Suprapubic skin (tissue), 4 donors: Measurements from ENCODE around the gene VAT1L. TPM values are rescaled to one million over a fixed set of nuclear protein-coding genes. Genes with fewer than 3 reads are reported as not detected.

Experiments used
- DNase-seq, 2 donors: peaks; one replicate each; pipeline ENCODE4 v3.0.0-alpha.2; 2019; ENCODE audit warnings: low spot score in 2 of 2
- H3K27ac ChIP-seq: fragments of 200-600 bp; sonication (generic); one replicate; pipeline ENCODE4 v1.5.1; 2019
- H3K27me3 ChIP-seq: fragments of 200-600 bp; sonication (generic); one replicate; pipeline ENCODE4 v1.5.1; 2019
- H3K36me3 ChIP-seq: fragments of 200-600 bp; sonication (generic); one replicate; pipeline ENCODE4 v1.5.1; 2019
- H3K4me1 ChIP-seq: fragments of 200-600 bp; sonication (generic); one replicate; pipeline ENCODE4 v1.5.1; 2019
- H3K4me3 ChIP-seq: fragments of 200-600 bp; sonication (generic); one replicate; pipeline ENCODE4 v1.5.1; 2019; ENCODE audit warnings: mild to moderate bottlenecking
- H3K9me3 ChIP-seq: fragments of 200-600 bp; sonication (generic); one replicate; pipeline ENCODE4 v1.5.1; 2019
- EP300 ChIP-seq: sonication (generic); formaldehyde crosslinking; IDR thresholded peaks from one replicate; pipeline ENCODE4 v1.6.1; 2017; ENCODE audit warnings: antibody characterized with exemption
- POLR2A ChIP-seq, 2 donors: fragments of 450-650 bp; IDR thresholded peaks; one replicate each; pipeline ENCODE4 v1.6.1; 2017; ENCODE audit warnings: antibody characterized with exemption in 2 of 2, mild to moderate bottlenecking in 2 of 2, moderate library complexity in 2 of 2
- POLR2AphosphoS5 ChIP-seq, 3 donors: sonication (generic); formaldehyde crosslinking; IDR thresholded peaks; one replicate each; pipeline ENCODE4 v1.6.1; 2017; ENCODE audit warnings: antibody characterized with exemption in 3 of 3
- WGBS: methylation state at CpG from one replicate; pipeline ENCODE4 v1.1.5; 2018; 5-methylcytosine and 5-hydroxymethylcytosine counted together
- total RNA-seq, 4 donors: library from RNA; depleted of rRNA; stranded (reverse); fragments of >200 nt; gene quantifications; one replicate each; pipeline ENCODE4 v1.1.0, GENCODE V29; 2016
- TF ChIP-seq, protein P1 (sequence below), 2 donors: fragments of 200-600 bp in 1 of 2; fragments of 450-650 bp in 1 of 2; sonication (generic) in 1 of 2; IDR thresholded peaks; one replicate each; pipeline ENCODE4 v1.5.1; 2016 to 2019; ENCODE audit warnings: antibody characterized with exemption in 2 of 2, mild to moderate bottlenecking in 1 of 2, moderate library complexity in 1 of 2

Gene VAT1L
- total RNA-seq, 4 donors from 2014 or later: 0.15 TPM; not detected in 3

DNA sequence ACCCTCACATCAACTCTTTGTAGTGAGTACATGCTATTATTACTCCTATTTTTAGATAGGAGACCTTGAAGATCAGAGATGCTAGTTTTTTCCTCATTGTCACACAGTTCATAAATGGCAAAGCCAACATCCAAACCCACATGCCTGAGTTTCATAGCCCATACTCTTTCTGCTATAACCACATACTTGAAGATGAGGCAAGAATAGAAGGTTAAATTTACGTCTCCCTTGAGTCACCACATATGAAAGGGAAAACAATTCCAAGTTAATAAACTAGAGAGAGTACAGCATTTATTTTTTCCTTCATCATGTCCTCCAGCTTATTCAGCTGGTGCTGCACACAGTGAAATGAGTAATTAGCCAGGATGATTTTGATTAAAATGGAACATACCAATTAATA lies 42.4 kb upstream of the VAT1L start:
- no peaks in the 10 kb centered on the region for H3K9me3 ChIP-seq
- no peaks in the 10 kb centered on the region for H3K27me3 ChIP-seq
- H3K4me1 ChIP-seq: no peaks in the 10 kb centered on the region
- WGBS: 59% methylated on average over 1 of the region's 1 CpG
- DNase-seq: no peak
- H3K36me3 ChIP-seq: no peaks in the 10 kb centered on the region
- H3K27ac ChIP-seq: no peak overlapping the region
- TF ChIP-seq POLR2A (IDR thresholded peaks at IDR 0.05): no peak
- TF ChIP-seq, protein P1, sequence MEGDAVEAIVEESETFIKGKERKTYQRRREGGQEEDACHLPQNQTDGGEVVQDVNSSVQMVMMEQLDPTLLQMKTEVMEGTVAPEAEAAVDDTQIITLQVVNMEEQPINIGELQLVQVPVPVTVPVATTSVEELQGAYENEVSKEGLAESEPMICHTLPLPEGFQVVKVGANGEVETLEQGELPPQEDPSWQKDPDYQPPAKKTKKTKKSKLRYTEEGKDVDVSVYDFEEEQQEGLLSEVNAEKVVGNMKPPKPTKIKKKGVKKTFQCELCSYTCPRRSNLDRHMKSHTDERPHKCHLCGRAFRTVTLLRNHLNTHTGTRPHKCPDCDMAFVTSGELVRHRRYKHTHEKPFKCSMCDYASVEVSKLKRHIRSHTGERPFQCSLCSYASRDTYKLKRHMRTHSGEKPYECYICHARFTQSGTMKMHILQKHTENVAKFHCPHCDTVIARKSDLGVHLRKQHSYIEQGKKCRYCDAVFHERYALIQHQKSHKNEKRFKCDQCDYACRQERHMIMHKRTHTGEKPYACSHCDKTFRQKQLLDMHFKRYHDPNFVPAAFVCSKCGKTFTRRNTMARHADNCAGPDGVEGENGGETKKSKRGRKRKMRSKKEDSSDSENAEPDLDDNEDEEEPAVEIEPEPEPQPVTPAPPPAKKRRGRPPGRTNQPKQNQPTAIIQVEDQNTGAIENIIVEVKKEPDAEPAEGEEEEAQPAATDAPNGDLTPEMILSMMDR (IDR thresholded peaks at IDR 0.05): no peak
- no peak overlapping the region for H3K4me3 ChIP-seq

DNA sequence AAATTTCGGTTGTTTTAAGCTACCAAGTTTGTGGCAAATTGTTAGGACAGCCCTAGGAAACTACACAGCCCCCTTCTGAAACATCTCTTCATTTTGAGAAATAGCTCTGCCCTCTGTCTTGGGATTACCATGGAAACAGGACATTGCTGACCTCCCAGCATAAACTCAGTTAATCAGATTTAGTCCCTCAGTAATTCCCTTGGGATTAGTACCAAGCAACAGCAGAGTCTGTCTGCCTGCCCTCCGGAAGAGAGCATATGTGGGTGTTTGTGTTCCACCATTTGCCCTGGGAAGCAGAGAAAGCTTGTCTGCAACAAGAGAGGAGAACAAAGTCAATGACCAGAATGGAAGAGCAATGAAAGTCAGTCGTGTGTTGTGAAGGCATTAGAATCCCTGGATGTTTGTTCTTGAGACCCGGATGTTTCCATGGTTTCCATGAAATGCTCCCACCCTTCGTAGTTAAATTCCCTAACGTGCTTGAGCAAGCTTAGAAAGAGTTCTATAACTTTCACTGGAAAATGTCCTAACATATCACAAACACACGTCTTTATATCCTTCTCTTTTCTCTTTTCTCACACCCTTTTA lies 39.9 kb upstream of the VAT1L start:
- H3K27ac ChIP-seq: no peak overlapping the region
- no peaks in the 10 kb centered on the region for H3K9me3 ChIP-seq
- WGBS: 60% methylated on average over 7 of the region's 7 CpGs
- DNase-seq: no peak
- H3K4me3 ChIP-seq: no peak overlapping the region
- H3K27me3 ChIP-seq: no peaks in the 10 kb centered on the region
- TF ChIP-seq, protein P1 (IDR thresholded peaks at IDR 0.05): no peak
- TF ChIP-seq POLR2AphosphoS5 (IDR thresholded peaks at IDR 0.05) (no peak), POLR2A (IDR thresholded peaks at IDR 0.05) (no peak), EP300 (no peak)
- H3K36me3 ChIP-seq: no peaks in the 10 kb centered on the region
- H3K4me1 ChIP-seq: no peaks in the 10 kb centered on the region

DNA sequence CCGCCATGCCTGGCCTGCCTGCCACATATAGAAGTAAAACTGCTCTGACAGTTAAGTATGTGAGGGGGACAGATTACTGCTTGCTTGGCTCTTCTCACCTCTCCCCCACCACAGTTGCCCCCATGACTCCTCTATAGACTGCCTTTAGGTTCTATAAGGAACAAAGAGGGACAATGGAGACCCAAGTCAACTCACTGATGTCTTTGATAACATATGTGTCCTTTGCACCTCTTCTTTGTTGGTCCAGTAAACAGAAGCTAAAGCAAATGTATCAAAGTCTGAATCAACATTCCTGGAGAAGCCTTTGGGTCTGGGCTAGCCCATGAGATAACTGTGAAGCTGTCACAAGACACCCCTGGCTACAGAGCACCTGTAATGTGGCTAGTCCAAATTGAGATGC lies 38.9 kb upstream of the VAT1L start:
- Histone ChIP-seq H3K9me3 (no peaks in the 10 kb centered on the region), H3K4me3 (no peak overlapping the region), H3K4me1 (no peaks in the 10 kb centered on the region), H3K36me3 (no peaks in the 10 kb centered on the region), H3K27me3 (no peaks in the 10 kb centered on the region), H3K27ac (no peak overlapping the region)
- WGBS: 20% methylated on average over 1 of the region's 1 CpG
- DNase-seq: no peak
- TF ChIP-seq, protein P1 (IDR thresholded peaks at IDR 0.05): no peak
- TF ChIP-seq POLR2AphosphoS5 (IDR thresholded peaks at IDR 0.05): no peak
- TF ChIP-seq POLR2A (IDR thresholded peaks at IDR 0.05): no peak
- TF ChIP-seq EP300: no peak

DNA sequence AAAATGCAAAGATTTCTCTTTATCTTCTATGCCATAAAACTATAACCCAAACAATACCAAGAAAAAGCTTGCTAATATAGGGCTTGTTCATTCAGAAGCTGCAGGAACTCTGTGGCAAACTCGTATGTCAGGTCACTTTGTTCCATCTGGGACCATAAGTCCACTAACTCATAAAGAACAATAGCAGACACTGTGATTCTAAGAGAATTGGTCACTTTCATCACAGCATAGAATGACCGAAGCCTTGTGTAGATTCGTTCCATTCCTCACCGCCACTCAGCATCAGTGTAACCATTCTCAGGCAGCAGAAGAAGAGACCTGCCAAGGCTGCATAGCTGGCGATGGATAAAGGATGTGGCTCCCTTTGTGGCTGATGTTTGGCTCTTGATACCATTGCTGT lies 30.3 kb upstream of the VAT1L start:
- H3K9me3 ChIP-seq: no peaks in the 10 kb centered on the region
- DNase-seq: no peak
- H3K36me3 ChIP-seq: no peaks in the 10 kb centered on the region
- TF ChIP-seq POLR2A (IDR thresholded peaks at IDR 0.05) (no peak), POLR2AphosphoS5 (IDR thresholded peaks at IDR 0.05) (no peak), EP300 (no peak)
- TF ChIP-seq, protein P1 (IDR thresholded peaks at IDR 0.05): no peak
- no peak overlapping the region for H3K27ac ChIP-seq
- no peak overlapping the region for H3K4me3 ChIP-seq
- WGBS: 94% methylated on average over 5 of the region's 5 CpGs
- H3K4me1 ChIP-seq: no peaks in the 10 kb centered on the region
- H3K27me3 ChIP-seq: no peaks in the 10 kb centered on the region

DNA sequence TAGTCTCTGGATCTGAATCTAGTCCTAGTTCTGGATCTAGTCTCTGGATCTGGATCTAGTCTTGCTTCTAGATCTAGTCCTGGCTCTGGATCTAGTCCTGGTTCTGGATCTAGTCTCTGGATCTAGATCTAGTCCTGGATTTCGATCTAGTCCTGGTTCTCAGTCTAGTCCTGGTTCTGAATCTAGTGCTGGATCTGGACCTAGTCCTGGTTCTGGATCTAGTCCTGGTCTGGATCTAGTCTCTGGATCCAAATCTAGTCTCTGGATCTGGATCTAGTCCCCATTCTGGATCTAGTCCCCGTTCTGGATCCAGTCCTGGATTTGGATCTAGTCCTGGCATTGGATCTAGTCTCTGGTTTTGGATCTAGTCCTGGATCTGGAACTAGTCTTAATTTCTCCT lies 29.9 kb upstream of the VAT1L start:
- Histone ChIP-seq H3K36me3 (no peaks in the 10 kb centered on the region), H3K4me1 (no peaks in the 10 kb centered on the region), H3K9me3 (no peaks in the 10 kb centered on the region), H3K4me3 (no peak overlapping the region), H3K27me3 (no peaks in the 10 kb centered on the region), H3K27ac (no peak overlapping the region)
- TF ChIP-seq POLR2AphosphoS5 (IDR thresholded peaks at IDR 0.05) (no peak), EP300 (no peak), POLR2A (IDR thresholded peaks at IDR 0.05) (no peak)
- TF ChIP-seq, protein P1 (IDR thresholded peaks at IDR 0.05): no peak
- DNase-seq: no peak
- WGBS: 90% methylated on average over 2 of the region's 2 CpGs
